A549 (cell line): ENCODE measurements around the gene PPP2R5E. TPM values are rescaled to one million over a fixed set of nuclear protein-coding genes. Genes with fewer than 3 reads are reported as not detected.
"Not testable (repeated sequence)": the region's sequence is repeated elsewhere in the genome, so short reads cannot be mapped to it uniquely, and the experiment has no call there.

Experiments used
- ATAC-seq, 2 experiments: fragments of 200-7000 bp in 1 of 2; fragments of >200 bp in 1 of 2; cut with Nextera tagmentation in 1 of 2; cut with Tn5 transposase in 1 of 2; 3 replicates each; pipeline versions ENCODE4 v1.8.0 to v1.9.1; 2018 to 2020; ENCODE audit warnings: mild to moderate bottlenecking in 1 of 2, moderate library complexity in 1 of 2
- CTCF ChIA-PET: fragments of 300-600 bp; sonication (Branson Sonifier 250); formaldehyde crosslinking; extraction: SDS; loops from one replicate; lab custom pipeline; 2021; ENCODE audit warnings: antibody characterized with exemption, inconsistent platforms; lab: Yijun Ruan, JAX
- POLR2A ChIA-PET: fragments of 350-600 bp; formaldehyde crosslinking; extraction: SDS; loops from one replicate; lab custom pipeline; 2021; ENCODE audit warnings: antibody characterized with exemption, inconsistent platforms; lab: Yijun Ruan, JAX
- DNase-seq, 2 experiments: peaks; one replicate each; pipeline versions ENCODE4 v3.0.0 to v3.0.0-alpha.2; 2011 to 2016; ENCODE audit warnings: low read depth in 1 of 2, low spot score in 1 of 2
- FAIRE-seq: peaks from 2 replicates; lab custom pipeline; 2011; peaks lifted over from hg19 to GRCh38; lab: Jason Lieb, UNC
- H3K27ac ChIP-seq, 2 experiments: fragments of >200 bp; sonication (Bioruptor Twin); formaldehyde crosslinking; 3 replicates each; pipeline ENCODE4 v1.5.1; 2016 to 2017
- H3K4me1 ChIP-seq: fragments of >200 bp; sonication (Bioruptor Twin); formaldehyde crosslinking; 3 replicates; pipeline ENCODE4 v1.6.1; 2016
- H3K4me2 ChIP-seq: fragments of >200 bp; sonication (Bioruptor Twin); formaldehyde crosslinking; 3 replicates; pipeline ENCODE4 v1.6.1; 2016
- H3K4me3 ChIP-seq: fragments of >200 bp; sonication (Bioruptor Twin); formaldehyde crosslinking; 3 replicates; pipeline ENCODE4 v1.5.1; 2016
- H3K9me3 ChIP-seq: fragments of >200 bp; sonication (Bioruptor Twin); formaldehyde crosslinking; 3 replicates; pipeline ENCODE4 v1.6.1; 2016
- CBX8 ChIP-seq: fragments of 200-600 bp; sonication (generic); IDR thresholded peaks from 2 replicates; pipeline ENCODE4 v1.6.1; 2016
- CHD2 ChIP-seq: fragments of 150-350 bp; IDR thresholded peaks from 2 replicates; pipeline ENCODE4 v1.6.1; 2014; ENCODE audit warnings: low read length; ENCODE audit not compliant: partially characterized antibody
- CHD4 ChIP-seq: fragments of 200-600 bp; sonication (generic); IDR thresholded peaks from 2 replicates; pipeline ENCODE4 v1.6.1; 2016; ENCODE audit warnings: antibody characterized with exemption, mild to moderate bottlenecking, borderline replicate concordance
- E2F6 ChIP-seq: IDR thresholded peaks from 2 replicates; pipeline ENCODE4 v1.6.1; 2012; ENCODE audit warnings: low read depth, borderline replicate concordance
- EP300 ChIP-seq, 2 experiments: fragments of >200 bp; sonication (Bioruptor Twin); formaldehyde crosslinking; IDR thresholded peaks; 2 replicates in 1 of 2; 3 replicates in 1 of 2; pipeline ENCODE4 v1.6.1; 2016 to 2017
- FOXS1 ChIP-seq: fragments of 250-450 bp; sonication (Bioruptor Pico); IDR thresholded peaks from 2 replicates; pipeline ENCODE4 v1.5.0; 2020; ENCODE audit warnings: mild to moderate bottlenecking, moderate library complexity
- HES2 ChIP-seq: fragments of >200 bp; sonication (Bioruptor Twin); formaldehyde crosslinking; IDR thresholded peaks from 2 replicates; pipeline ENCODE4 v1.6.1; 2016
- HOXA7 ChIP-seq: fragments of 250-450 bp; sonication (Bioruptor Pico); IDR thresholded peaks from 2 replicates; pipeline ENCODE4 v1.5.0; 2020; ENCODE audit warnings: mild to moderate bottlenecking, moderate library complexity
- HOXB13 ChIP-seq: fragments of 250-450 bp; sonication (Bioruptor Pico); IDR thresholded peaks from 2 replicates; pipeline ENCODE4 v1.5.0; 2020; ENCODE audit warnings: low read depth, mild to moderate bottlenecking, moderate library complexity
- JUNB ChIP-seq: fragments of >200 bp; sonication (Bioruptor Twin); formaldehyde crosslinking; IDR thresholded peaks from 2 replicates; pipeline ENCODE4 v1.6.1; 2016
- KDM1A ChIP-seq: fragments of 200-600 bp; sonication (generic); IDR thresholded peaks from 2 replicates; pipeline ENCODE4 v1.6.1; 2016; ENCODE audit warnings: low read depth, mild to moderate bottlenecking
- KDM5A ChIP-seq: fragments of 200-600 bp; sonication (generic); IDR thresholded peaks from 2 replicates; pipeline ENCODE4 v1.6.1; 2016; ENCODE audit warnings: antibody characterized with exemption, mild to moderate bottlenecking
- MAFK ChIP-seq: fragments of 450-650 bp; IDR thresholded peaks from 2 replicates; pipeline ENCODE4 v1.6.1; 2014; ENCODE audit not compliant: partially characterized antibody
- MAZ ChIP-seq: fragments of 150-350 bp; IDR thresholded peaks from 2 replicates; pipeline ENCODE4 v1.6.1; 2014; ENCODE audit warnings: antibody characterized with exemption, low read depth, low read length, borderline replicate concordance
- NFE2L2 ChIP-seq: fragments of 150-350 bp; conservative IDR thresholded peaks from 2 replicates; pipeline ENCODE4 v1.6.1; 2014; ENCODE audit warnings: low read length
- PBX3 ChIP-seq: IDR thresholded peaks from 2 replicates; pipeline ENCODE4 v1.6.1; 2012
- POLR2AphosphoS2 ChIP-seq: conservative IDR thresholded peaks from 2 replicates; pipeline ENCODE4 v1.6.1; 2012; ENCODE audit warnings: low read length, improper control_type of control experiment, inconsistent platforms
- RARB ChIP-seq: fragments of 250-450 bp; sonication (Bioruptor Pico); IDR thresholded peaks from 2 replicates; pipeline ENCODE4 v1.8.0; 2021; ENCODE audit warnings: mild to moderate bottlenecking, moderate library complexity
- RFX5 ChIP-seq: fragments of 450-650 bp; IDR thresholded peaks from 2 replicates; pipeline ENCODE4 v1.7.1; 2014; ENCODE audit warnings: antibody characterized with exemption, mild to moderate bottlenecking, moderate library complexity
- RNF2 ChIP-seq: fragments of 200-600 bp; sonication (generic); IDR thresholded peaks from 2 replicates; pipeline ENCODE4 v1.6.1; 2016; ENCODE audit warnings: low read depth, mild to moderate bottlenecking, antibody characterized with exemption, moderate library complexity, borderline replicate concordance
- SMC3 ChIP-seq: fragments of >200 bp; sonication (Bioruptor Twin); formaldehyde crosslinking; IDR thresholded peaks from 3 replicates; pipeline ENCODE4 v1.6.1; 2018; ENCODE audit warnings: inconsistent platforms
- TP53 ChIP-seq: fragments of 250-450 bp; sonication (Bioruptor Pico); IDR thresholded peaks from 2 replicates; pipeline ENCODE4 v1.5.0; 2021; ENCODE audit warnings: mild to moderate bottlenecking, moderate library complexity
- ZFP36 ChIP-seq: fragments of 450-650 bp; IDR thresholded peaks from 2 replicates; pipeline ENCODE4 v1.6.1; 2014; ENCODE audit warnings: borderline replicate concordance; ENCODE audit not compliant: partially characterized antibody
- WGBS: methylation state at CpG from one replicate; pipeline ENCODE4 v1.1.6; 2017; ENCODE audit errors: missing lambda C conversion rate; 5-methylcytosine and 5-hydroxymethylcytosine counted together
- polyA plus RNA-seq, 4 experiments: library from polyadenylated mRNA; depleted of rRNA in 3 of 4; stranded (reverse); fragments of >200 nt; fragmentation: RNase III in 1 of 4; extraction: RNeasy Plus Mini Kit Qiagen cat#74134 plus additional on column Dnase treatment in 1 of 4; gene quantifications; 2 replicates in 3 of 4; 3 replicates in 1 of 4; pipeline ENCODE4 v1.2.3, GENCODE V29; 2011 to 2017
- TF ChIP-seq, protein P1 (sequence below): fragments of 450-650 bp; IDR thresholded peaks from 2 replicates; pipeline ENCODE4 v1.6.1; 2014; ENCODE audit warnings: antibody characterized with exemption
- TF ChIP-seq, protein P2 (sequence below): IDR thresholded peaks from 2 replicates; pipeline ENCODE4 v1.6.1; 2012
- TF ChIP-seq, protein P3 (sequence below): fragments of >200 bp; sonication (Bioruptor Twin); formaldehyde crosslinking; IDR thresholded peaks from 3 replicates; pipeline ENCODE4 v1.5.1; 2016

The PPP2R5E gene
- polyA plus RNA-seq, 2 of the 4 experiments (the other 2 are of a cell fraction) = 21.4 to 23.2 TPM

DNA sequence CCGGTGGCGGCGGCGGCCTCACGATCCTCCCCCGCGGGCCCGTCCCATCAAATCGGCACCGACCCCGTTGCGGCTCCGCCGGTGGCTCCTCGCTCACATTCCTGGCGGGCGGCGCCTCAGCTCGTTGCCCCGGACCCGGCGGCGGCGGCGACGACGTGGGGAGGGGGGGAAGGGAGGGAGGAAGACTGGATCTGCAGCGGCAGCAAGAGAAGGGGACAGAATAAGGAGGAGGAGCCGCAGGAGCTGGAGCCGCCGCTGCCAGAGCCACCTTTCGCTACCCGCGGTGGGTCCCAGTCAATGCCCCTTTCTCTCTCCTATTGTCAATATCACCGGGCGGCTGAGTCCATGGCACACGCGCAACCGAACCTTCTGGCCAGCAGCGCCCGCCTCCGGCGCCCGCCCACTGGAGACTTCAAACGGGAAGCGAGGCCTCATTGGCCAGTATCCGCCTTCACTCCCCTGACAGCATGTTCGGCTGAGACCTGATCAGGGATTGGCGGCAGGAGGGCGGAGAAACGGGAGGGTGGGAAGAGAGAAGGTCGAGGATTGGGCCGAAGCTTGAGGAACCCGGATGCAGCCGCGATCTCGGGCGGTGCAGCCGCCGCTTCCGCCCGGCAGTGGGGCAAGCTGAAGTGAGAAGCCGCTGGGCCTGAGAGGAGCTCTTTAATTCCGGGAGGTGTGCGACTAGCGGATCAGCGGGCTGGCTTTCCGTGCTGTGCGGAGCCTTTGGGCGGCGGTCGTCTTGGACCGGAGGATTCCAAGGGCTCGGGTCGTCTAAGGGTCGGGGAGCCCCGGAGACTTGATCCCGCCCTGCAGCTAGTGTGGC is at the start of gene PPP2R5E (continued):
- TF ChIP-seq KDM5A = no peak
- no peak for TF ChIP-seq TP53 (CRISPR knock-in tag)
- no peak for TF ChIP-seq CHD2
- no peak for TF ChIP-seq NFE2L2
- TF ChIP-seq JUNB = no peak
- TF ChIP-seq HES2 = no peak
- TF ChIP-seq, protein P1, sequence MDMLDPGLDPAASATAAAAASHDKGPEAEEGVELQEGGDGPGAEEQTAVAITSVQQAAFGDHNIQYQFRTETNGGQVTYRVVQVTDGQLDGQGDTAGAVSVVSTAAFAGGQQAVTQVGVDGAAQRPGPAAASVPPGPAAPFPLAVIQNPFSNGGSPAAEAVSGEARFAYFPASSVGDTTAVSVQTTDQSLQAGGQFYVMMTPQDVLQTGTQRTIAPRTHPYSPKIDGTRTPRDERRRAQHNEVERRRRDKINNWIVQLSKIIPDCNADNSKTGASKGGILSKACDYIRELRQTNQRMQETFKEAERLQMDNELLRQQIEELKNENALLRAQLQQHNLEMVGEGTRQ = no peak
- TF ChIP-seq EP300 (IDR thresholded peaks at IDR 0.05) = no peak
- TF ChIP-seq FOXS1 = no peak
- TF ChIP-seq SMC3 = no peak
- TF ChIP-seq PBX3 = peak; percentile 91
- no peak for TF ChIP-seq RNF2
- 0 out of 2 replicates have a peak, but pooled peaks have one; percentile 15 for TF ChIP-seq RFX5
- TF ChIP-seq CBX8 = no peak
- no peak for TF ChIP-seq CHD4
- TF ChIP-seq, protein P2, sequence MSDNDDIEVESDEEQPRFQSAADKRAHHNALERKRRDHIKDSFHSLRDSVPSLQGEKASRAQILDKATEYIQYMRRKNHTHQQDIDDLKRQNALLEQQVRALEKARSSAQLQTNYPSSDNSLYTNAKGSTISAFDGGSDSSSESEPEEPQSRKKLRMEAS = peak; percentile 63
- no peak for TF ChIP-seq HOXB13 (CRISPR knock-in tag)
- TF ChIP-seq KDM1A = no peak
- TF ChIP-seq, protein P3, sequence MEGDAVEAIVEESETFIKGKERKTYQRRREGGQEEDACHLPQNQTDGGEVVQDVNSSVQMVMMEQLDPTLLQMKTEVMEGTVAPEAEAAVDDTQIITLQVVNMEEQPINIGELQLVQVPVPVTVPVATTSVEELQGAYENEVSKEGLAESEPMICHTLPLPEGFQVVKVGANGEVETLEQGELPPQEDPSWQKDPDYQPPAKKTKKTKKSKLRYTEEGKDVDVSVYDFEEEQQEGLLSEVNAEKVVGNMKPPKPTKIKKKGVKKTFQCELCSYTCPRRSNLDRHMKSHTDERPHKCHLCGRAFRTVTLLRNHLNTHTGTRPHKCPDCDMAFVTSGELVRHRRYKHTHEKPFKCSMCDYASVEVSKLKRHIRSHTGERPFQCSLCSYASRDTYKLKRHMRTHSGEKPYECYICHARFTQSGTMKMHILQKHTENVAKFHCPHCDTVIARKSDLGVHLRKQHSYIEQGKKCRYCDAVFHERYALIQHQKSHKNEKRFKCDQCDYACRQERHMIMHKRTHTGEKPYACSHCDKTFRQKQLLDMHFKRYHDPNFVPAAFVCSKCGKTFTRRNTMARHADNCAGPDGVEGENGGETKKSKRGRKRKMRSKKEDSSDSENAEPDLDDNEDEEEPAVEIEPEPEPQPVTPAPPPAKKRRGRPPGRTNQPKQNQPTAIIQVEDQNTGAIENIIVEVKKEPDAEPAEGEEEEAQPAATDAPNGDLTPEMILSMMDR = no peak
- no peak for TF ChIP-seq ZFP36
- no peak for TF ChIP-seq MAZ
- no peak for TF ChIP-seq HOXA7 (CRISPR knock-in tag)
- TF ChIP-seq RARB (CRISPR knock-in tag) = no peak
- TF ChIP-seq MAFK = no peak
- TF ChIP-seq POLR2AphosphoS2 = no peak
- peak; percentile 21; the same call in 1 of the 2 replicates for TF ChIP-seq E2F6

- POLR2A ChIA-PET, FAIRE-seq, DNase-seq, ATAC-seq, H3K9me3 ChIP-seq, H3K4me2 ChIP-seq, H3K4me1 ChIP-seq, H3K27ac ChIP-seq, H3K4me3 ChIP-seq: not testable (repeated sequence)
- CTCF ChIA-PET = interaction anchor here (0.6 kb wide), 1 partner anchor 211 kb away, joined by 3 read pairs; no protein-coding TSS in a partner anchor
- 79% methylated on average over 8 of the region's 8 CpGs for WGBS
Measured at GRCh38 chr14:63583046-63583445, 39.9 kb upstream of the PPP2R5E start.
